NCI-H446 (cell line): ENCODE results near the gene PARP9.
"Not testable (repeated sequence)": the region's sequence is repeated elsewhere in the genome, so short reads cannot be mapped to it uniquely, and the experiment has no call there.

Experiments used
- DNase-seq, 2 experiments: peaks; one replicate each; lab custom pipeline; 2025; lab: John Stamatoyannopoulos, UW

Gene PARP9

GRCh38 chr3:122520861-122521260, 43.2 kb downstream of the PARP9 start:
- no peak for DNase-seq

- DNase-seq = no peak
These were observed 44.4 kb downstream of the PARP9 start for GRCh38 chr3:122519693-122520092.

- no peak for DNase-seq
These were observed 47.2 kb downstream of the PARP9 start for GRCh38 chr3:122516846-122517360.

GRCh38 chr3:122515870-122516269, 48.2 kb downstream of the PARP9 start:
- no peak for DNase-seq

- DNase-seq = no peak
These were observed 49.1 kb downstream of the PARP9 start for GRCh38 chr3:122515020-122515468.

GRCh38 chr3:122514123-122515019, 49.7 kb downstream of the PARP9 start, which contains the start of gene KPNA1:
KPNA1 (minus strand) TSS chr3:122514939; CDS start chr3:122496565, 18,374 bp downstream.
- DNase-seq = peak; percentile 59 to 94

- DNase-seq = no peak
These were observed 50.5 kb downstream of the PARP9 start for GRCh38 chr3:122513386-122514122.

- no peak for DNase-seq
These were observed 51.8 kb downstream of the PARP9 start for GRCh38 chr3:122512284-122512683.

- DNase-seq = no peak
These were observed 53.1 kb downstream of the PARP9 start for GRCh38 chr3:122510878-122511535.

GRCh38 chr3:122508944-122509343, 55.2 kb downstream of the PARP9 start:
- not testable (repeated sequence) for DNase-seq

- no peak for DNase-seq
These were observed 55.8 kb downstream of the PARP9 start for GRCh38 chr3:122508135-122508914.

- no peak for DNase-seq
These were observed 57.6 kb downstream of the PARP9 start for GRCh38 chr3:122506450-122506849.

- DNase-seq = no peak
These were observed 58.4 kb downstream of the PARP9 start for GRCh38 chr3:122505676-122506075.

- DNase-seq = no peak
These were observed 61.2 kb downstream of the PARP9 start for GRCh38 chr3:122502941-122503340.

- DNase-seq = no peak
These were observed 62.0 kb downstream of the PARP9 start for GRCh38 chr3:122502139-122502538.

- DNase-seq = not testable (repeated sequence)
These were observed 63.1 kb downstream of the PARP9 start for GRCh38 chr3:122500964-122501363.

- no peak for DNase-seq
These were observed 65.9 kb downstream of the PARP9 start for GRCh38 chr3:122498152-122498551.

- DNase-seq = no peak
These were observed 66.7 kb downstream of the PARP9 start for GRCh38 chr3:122497425-122497824.

GRCh38 chr3:122496508-122496907, 67.6 kb downstream of the PARP9 start:
- DNase-seq = no peak

GRCh38 chr3:122493296-122493695, 70.8 kb downstream of the PARP9 start:
- DNase-seq = no peak

- DNase-seq = no peak
These were observed 75.7 kb downstream of the PARP9 start for GRCh38 chr3:122488262-122488973.
